ENCODE results near the gene BICD1.
"Not testable (repeated sequence)": the region's sequence is repeated elsewhere in the genome, so short reads cannot be mapped to it uniquely, and the experiment has no call there.

Gene BICD1

DNA sequence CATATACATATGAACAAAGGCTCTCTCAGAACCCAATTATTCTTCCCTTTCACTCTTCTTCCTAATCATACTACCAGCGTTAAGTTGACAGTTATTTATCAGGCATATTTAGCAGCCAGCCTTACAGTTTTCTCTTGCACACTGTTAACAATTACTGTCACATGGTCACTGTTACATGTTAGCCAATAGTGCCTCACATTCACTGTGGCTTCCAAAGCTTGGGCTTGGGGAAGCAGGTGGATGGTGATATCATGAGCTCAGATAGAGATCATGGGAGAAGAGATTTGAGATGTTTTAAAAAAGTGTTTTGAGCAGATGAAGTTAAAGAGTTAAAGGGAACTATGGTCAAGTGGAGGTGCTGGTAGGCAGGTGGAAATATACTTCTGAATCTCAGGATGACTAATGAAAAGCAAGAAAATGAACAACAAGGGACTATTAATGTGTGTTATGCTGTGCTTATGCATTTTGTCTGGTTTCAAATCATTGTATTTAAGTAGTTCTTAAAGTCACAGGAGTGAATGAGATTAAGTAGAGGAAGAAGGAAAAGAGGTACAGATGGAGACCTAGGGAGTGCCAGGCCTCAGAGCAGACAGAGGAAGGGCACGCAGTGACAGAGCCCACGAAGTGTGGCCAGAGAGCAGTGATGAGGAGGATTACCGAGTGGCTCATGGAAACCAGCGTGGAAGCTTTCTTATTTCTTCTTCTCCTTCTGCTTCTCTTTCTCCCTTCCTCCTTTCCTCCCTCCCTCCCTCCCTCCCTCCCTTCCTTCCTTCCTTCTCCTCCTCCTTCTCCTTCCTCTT, 39.6 kb downstream of the BICD1 start:
- no peak for DNase-seq

DNA sequence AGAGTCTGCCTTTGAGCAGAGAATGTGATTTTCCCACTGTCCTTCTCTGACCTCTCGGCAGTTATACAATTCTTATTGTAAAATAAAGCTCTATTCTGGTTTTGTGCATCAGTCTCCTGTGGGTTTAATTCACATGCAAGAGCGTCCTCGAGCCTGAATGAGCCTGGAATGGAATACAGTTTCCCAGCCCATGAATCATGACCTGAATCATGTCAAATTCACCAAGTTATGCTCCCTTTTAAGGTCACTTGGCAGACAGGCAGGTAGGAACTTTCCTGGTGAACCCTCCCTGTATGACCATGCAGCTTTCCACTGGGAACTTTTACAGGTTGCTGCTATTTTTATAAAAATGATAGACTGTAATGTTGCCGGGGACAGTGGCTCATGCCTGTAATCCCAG, 41.7 kb downstream of the BICD1 start:
- DNase-seq, result no peak

DNA sequence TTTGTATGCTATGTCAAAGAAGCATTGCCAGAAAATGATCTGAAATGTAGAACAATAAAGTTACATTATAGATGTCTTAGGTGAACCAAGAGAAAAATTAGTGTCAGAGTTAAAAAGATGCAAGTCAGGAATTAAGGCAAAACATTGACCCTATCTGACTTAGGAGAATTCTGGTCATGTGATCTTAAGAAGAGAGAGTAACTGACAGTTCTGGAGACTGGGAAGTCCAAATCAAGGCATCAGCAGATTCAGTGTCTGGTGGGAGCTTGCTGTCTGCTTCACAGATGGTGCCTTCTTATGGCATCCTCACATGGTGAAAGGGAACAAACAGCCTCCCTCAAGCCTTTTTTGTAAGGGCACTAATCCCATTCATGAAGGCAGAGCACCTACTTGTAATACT, 42.8 kb downstream of the BICD1 start:
- no peak for DNase-seq

DNA sequence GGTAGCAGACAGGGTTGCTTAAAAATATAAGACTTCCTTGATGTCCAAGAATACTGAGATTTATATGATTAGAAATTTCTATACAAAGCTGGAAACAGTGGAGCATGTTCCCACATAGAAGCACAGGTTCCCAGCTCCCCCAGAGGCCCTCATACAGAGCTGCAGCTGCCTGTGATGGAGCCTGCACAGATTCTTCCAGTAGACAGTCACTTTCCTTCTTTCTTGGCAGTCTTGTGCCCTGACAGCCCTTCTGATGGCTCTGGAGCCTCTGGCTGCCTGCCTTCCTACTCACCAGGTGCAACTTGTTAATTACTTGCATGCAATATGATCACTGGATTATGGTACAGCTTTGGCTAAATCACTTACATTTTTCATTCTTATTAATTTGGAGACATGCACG, 44.4 kb downstream of the BICD1 start:
- DNase-seq, result no peak

DNA sequence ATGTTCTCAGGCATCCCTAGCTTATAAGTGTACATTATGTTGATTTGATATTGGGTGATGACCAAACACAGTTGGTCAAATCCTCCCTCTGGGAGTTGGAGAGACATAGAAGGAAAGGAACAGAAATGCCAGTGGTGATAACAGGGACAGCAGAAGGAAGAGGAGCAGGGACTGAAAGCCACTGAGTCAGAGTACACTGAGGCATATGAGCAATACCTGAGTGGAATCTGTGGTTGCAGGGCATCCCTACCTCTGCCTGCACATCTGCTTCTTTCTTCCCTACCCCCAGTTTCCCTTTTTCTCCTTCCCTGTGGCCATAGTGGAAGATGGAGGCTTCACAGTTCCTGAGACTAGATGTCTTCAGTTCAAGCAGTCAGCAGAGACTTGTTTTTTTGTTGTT, 44.9 kb downstream of the BICD1 start:
- no peak for DNase-seq

DNA sequence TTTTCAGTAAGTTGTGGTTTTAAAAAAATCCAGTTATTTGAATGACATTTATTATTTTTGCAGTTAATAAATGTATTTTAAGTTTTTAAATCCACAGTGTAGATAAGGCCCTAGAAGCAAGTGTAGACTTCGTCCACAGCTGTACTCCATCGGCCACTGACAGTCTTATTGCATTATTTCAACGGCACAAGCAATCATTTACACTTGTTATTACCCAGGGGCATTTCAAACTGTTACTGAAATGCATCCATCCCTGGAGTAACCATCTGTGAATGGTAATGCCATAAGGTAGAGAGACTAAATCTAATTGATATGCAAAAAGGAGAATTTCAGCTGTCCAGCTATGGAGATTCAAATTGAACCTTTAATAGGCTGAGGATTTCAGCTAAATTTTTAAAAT, 48.4 kb downstream of the BICD1 start:
- DNase-seq, result no peak

DNA sequence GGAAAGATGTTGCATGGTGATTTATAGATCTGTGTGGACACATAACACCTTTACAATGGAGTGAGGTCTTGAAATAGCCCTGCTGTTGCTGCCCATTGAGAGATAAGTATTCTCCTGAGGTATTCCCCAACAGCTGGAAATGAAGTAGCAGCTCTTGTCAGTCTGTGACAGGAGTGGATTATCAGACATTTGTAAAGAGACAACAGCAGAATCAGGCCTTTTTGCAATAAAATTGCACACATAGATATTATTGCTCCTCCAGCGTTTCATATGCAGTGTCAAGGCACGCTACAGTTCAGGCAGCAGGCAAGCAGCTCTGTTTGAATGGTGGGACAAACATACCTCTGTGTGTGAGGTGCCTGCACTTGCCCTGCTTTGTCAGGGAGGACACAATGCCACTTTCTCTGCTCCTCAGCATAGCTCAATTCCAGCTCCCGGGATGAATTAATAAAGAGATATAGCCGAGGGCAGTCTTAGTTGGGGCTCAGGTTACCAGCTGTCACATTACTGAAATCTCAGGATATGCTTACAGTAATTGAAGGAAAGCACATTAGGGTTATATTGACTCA, 49.4 kb downstream of the BICD1 start:
- no peak for DNase-seq

DNA sequence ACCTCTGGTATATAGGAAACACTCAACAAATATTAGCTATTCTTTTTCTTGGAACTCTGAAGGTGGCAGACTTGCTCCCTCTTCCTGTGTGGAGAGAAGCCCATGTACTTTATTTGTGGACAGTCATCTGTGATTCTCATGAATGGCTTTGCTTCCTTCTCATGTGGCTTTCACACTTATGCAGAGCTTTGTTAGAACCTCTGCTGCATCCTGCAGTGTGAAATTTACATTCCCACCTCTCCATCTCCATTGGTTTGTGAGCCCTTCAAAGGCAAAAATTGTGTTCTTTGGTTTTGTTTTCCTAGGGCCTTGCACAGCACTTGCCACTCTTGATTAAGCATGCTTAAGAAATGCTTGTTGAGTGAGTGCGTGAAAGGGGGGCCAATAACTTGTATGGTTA, 51.9 kb downstream of the BICD1 start:
- DNase-seq, result no peak

DNA sequence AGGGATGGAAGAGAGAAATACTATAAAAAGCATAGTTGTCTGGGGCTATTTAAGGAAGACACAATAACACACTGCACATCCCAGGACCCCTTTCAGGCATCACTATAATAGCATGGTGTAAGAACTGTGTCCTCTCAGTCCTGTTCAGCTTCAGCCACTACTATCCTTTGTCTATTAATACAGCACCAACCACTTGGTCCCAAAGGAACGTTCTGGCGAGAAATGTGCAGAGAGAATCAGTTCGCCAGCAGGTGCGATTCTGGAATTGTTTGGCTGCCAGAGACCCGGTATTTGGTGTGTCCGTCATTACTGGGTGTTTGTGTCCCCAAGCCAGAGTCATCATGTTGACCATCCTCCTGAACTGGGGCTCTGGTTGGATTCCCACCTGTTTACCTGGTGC, 52.7 kb downstream of the BICD1 start:
- DNase-seq, result no peak

DNA sequence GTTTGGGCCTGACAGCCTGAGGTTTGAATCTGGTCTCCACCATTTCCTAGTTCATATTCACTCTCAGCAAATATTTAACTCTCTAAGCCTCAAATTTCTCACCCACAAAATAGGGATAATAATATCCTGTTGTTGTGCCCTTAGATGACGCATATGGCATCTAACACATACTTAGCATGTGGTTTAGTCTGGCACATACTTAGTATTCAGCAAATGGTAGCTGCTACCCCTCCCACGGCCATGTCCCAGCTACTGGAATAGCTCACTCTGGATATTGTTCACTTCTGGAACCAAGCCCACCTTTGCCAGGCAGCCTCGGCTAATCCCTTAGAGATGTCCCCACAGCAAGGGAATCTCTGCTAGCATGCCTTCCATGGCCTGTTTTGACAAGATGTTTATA, 53.3 kb downstream of the BICD1 start:
- no peak for DNase-seq

DNA sequence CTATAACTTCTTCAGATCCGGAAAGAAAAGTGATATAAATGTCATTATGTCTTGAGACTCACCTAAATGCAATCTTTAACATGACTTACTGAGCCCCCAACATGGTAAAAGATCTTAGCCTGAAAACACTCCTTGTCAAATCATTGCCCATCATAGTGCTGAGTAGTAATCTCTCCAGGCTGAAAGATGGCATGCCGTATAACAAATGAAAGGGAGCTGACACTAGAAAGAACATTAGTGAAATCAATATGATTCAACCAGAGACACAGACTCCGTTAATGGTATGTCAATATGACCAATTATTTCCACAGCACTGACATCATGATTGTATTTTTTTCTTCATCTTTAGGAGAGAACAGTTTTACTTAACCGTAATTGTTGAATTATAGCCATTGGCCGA, 54.4 kb downstream of the BICD1 start:
- no peak for DNase-seq

DNA sequence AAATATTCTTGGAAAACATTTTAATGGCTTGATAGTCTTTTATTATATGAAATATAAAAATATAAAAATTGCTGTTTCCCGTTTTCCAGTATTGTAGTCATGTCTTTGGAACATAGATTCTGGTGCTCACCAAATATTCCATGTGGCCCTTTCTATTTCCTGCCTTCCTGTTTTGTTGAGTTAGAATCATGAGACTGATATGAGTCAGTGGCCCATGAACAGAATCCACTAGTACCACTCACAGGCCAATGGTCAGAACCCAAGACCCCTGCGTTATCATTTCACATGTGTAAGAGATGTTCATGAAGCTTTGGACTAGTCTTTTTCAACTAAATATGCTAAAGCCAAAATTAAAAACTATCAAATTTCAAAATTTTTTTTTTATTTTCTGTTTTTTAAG, 56.9 kb downstream of the BICD1 start:
- no peak for DNase-seq

DNA sequence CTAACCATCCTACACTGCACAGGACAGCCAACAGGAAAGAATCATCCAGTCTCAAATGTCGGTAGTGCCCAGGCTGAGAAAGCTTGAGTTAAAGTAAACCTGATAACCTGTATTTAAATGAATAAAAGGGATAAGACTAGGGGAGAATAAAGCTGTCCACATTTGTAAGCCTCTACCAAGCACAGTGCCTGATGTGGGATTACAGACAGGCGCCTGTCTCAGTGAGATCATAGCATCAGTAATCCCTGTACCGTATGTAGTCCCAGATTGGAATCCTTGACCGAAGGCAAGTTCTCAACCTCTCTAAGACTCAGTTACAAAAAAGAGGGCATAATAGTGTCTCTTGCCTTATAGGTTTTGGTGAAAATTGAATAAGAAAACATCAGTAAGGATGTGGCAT, 59.9 kb downstream of the BICD1 start:
- no peak for DNase-seq

DNA sequence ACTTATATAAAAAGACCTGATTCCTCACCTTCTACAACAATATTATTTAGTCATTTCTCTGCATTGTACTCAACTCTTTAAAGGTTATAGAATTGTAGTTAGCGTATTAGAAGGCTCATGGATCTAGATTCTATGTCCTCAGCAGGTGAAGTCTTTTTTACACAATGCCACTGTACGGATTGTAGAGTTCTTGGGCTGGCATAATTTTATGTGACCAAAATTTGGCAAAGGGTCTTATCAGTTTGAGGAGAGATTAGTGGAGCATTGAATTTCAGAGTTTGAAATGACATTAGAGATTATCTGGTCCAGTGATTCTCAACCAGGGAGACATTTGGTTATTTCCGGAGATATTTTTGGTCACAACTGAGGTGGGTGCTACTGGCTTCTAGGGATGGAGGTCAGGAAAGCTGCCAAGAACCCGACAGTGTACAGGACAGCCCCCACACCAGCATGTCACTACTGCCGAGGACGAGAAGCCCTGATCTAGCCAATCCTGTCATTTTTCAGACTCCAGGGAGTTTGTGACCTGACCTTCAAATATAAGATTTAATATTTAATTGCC, 63.9 kb downstream of the BICD1 start:
- DNase-seq, result no peak

DNA sequence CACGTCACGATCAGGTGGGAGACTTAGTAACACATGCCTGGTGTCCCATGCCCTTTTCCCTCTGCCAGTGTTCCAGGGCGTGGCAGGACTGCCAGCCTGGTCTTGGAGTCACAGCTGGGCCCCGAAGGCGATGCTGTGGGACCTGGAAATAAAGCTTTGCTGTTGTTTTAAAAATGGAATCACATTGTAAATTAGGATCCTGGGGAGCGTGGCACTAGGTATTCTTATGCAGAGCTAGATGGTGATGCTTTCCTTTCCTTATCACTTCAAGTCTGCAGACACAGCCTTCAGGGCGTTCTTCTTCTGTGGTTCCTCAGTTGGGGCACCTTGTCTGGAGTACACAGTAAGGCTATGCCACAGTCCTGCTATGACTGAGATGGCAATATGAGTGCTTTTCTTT, 64.6 kb downstream of the BICD1 start:
- no peak for DNase-seq

DNA sequence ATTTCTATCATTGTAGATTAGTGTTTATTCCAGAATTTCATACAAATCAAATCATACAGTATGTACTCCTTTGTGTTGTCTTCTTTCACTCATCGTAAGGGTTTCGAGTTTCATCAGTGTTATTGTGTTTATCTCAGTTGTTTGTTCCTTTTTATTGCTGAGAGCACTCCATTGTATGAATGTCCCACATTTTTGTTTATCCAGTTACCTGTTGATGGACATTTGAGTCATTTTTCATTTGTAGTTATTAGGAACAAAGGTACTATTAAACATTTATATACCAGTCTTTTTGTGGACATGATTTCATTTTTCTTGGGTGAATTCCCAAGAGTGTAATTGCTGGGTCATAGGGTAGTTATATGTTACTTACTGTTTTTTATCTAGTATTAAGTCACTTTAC, 70.0 kb downstream of the BICD1 start:
- no peak for DNase-seq

DNA sequence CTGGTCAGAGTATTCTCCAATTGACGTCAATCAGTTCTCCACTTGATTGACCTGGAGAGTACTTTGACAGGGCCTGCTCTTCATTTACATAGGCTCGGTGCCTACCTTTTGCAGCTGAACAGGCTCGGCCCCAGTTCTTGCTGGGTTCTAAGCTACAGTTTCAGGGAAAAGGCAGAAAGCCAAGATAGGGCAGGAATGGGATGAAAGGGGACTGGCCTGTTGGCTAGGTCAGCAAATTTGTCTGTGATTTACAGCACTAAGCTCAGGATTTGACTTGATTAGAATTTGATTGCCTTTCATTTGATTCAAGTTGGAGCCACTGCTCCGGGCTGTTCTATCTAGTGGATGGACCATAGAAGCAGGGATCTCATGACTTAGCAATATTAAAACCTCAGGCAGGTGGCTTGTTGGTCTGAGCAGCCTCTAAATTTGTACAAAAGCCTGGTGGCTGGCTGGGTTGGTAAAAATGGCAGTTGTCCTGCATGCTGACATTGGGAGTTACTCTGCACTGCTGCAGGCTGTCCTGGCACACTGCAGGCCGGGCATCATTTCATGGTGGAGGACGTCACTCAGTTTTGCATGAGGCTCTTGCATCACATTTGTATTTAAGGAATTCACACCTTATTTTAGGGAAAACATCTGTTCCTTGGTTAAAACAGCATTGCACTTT, 71.8 kb downstream of the BICD1 start:
- no peak for DNase-seq

DNA sequence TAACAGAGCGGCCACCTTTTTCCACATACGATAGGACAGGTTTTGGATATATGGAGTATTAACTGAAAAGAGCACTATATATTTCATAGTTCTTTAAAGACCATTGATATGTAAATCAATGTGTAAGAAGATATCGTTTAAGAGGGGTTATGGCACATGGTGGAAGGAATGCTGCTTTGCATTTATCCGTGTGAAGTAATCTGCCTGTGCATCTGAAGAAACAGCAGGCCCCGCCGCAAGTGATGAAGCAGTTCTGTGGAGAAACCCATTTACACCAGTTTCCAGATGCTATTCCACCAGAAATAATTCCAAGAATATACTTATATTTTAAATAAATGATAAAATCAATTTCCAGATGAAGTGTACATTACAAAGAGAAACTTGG, 72.4 kb downstream of the BICD1 start:
- DNase-seq, result no peak

DNA sequence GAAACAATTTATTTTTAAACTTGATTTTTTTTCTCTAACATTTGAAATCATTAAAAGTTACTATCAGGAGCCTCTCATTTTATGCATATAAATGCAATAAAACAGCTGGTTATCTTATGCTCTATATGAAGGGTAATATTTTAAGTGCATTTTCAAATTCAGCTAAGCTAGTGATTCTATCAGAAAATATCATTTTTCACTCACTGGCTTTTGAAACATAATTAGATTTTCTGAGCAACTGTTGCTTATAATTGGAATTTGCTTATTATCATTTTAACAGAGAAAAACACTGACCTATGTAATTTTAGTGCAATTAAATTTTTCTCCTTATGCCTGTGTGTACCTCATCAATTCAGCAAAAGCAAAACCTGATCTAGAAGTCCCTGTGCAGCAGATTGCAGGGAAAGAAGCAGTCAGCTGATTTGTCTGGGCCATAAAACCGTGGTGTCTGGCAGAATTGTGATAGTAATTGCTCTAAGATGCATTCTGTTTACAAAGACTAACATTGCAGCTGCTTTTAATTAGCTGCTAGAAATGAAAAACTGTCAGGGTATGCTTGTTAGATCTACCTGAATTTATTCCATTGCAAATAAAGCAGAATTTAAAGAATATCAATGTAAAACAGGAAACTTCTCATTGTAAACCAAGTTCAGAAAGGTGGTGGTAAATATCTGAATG, 75.0 kb downstream of the BICD1 start:
- no peak for DNase-seq

DNA sequence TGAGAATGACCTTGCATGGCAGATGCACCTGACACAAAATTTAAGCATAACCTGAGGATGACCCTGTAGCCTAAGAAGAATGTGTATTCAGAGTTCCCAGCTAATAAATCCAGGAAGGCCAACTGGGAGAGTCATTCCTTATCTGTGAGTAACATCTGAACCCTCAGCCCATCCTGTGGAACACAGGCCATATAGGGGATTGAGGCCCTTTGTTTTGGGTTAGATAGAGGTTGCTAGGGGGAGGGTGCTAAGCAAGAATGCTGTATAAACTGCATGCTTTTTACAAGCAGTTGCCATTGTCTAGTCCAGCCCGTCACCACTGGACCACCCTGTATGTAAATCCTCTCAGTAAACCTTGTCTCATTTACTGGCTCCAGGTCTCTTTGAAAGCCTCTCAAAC, 77.0 kb downstream of the BICD1 start:
- no peak for DNase-seq

DNA sequence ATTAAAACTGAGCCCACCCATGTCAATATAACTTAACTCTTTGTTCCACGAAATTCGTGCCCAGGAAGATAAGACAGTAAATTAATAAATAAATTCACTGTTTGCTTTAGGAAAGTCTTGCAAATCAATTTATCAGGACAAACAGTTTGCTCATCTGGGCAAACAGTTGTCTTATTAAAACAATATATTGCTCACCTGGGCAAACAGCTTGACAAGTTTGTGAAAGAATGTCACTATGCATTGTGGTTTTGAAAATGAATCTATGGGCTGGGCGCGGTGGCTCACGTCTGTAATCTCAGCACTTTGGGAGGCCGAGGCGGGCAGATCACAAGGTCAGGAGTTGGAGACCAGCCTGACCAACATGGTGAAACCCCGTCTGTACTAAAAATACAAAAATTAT, 80.5 kb downstream of the BICD1 start:
- not testable (repeated sequence) for DNase-seq

DNA sequence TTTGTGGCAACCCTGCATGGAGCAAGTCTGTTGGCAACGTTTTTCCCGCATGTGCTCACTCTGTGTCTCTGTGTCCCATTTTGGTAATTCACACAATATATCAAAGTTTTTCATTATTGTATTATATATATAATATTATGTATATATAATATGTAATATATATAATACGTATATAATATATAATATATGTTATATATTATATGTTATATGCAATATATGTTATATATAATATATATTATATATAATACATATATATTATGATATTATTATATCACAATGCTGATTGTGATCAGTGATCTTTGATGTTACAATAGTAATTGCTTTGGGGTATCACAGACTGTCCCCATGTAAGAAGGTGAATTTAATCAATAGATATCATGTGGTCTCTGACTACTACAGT, 84.8 kb downstream of the BICD1 start:
- no peak for DNase-seq
